CD4-positive, alpha-beta T cell treated with Interleukin-12 subunit alpha and Interleukin-12 subunit beta, for 1 hour (primary cell): ENCODE data around the gene ARMC5.

Experiments
- DNase-seq: peaks from one replicate; pipeline ENCODE4 v3.0.0-alpha.2; 2020

Gene ARMC5

DNA sequence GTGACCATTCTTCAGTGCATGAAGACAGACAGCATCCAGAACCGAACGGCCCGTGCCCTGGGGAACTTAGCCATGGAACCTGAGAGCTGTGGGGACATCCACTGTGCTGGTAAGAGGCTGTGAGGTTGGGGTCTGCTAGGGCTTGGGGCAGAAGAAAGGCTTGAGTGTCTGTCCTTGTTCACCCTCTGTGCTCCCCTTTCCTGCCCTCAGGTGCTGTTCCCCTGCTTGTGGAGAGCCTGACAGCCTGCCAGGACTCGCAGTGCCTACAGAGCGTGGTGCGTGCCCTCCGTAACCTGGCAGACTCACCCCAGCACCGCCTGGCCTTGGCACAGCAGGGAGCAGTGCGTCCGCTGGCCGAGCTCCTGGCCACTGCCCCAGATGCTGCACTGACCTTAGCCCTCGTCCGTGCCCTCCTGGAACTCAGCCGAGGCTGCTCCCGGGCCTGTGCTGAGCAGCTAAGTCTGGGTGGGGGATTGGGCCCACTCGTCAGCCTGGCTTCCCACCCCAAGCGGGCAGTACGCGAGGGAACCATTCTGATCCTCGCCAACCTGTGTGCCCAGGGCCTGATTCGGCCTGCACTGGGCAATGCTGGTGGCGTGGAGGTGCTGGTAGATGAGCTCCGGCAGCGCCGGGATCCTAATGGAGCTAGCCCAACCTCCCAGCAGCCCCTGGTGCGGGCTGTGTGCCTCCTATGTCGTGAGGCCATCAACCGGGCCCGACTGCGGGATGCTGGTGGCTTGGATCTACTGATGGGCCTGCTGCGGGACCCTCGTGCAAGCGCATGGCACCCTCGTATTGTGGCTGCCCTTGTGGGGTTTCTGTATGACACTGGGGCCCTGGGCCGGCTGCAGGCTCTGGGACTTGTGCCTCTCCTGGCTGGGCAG, 2.9 kb downstream of the ARMC5 start:
- no peak for DNase-seq

DNA sequence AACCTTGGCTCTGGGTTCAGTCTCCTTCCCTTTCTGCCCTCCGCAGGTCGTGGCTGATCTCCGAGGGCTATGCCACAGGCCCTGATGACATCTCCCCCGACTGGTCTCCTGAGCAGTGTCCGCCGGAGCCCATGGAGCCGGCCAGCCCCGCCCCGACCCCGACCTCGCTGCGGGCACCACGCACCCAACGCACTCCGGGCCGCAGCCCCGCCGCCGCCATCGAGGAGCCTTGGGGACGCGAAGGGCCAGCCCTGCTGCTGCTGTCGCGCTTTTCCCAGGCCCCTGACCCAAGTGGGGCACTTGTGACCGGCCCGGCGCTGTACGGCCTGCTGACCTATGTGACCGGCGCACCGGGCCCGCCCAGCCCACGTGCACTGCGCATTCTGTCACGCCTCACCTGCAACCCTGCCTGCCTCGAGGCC, 5.1 kb downstream of the ARMC5 start:
- DNase-seq: no peak

GRCh38 chr16:31464781-31465260, 5.5 kb downstream of the ARMC5 start:
- no peak for DNase-seq

- no peak for DNase-seq
Measured at GRCh38 chr16:31465788-31466370, 6.6 kb downstream of the ARMC5 start.

- no peak for DNase-seq
Measured at GRCh38 chr16:31466381-31466841, 7.1 kb downstream of the ARMC5 start.

- peak; percentile 29 for DNase-seq
Measured at GRCh38 chr16:31467151-31467773, 8.0 kb downstream of the ARMC5 start.

DNA sequence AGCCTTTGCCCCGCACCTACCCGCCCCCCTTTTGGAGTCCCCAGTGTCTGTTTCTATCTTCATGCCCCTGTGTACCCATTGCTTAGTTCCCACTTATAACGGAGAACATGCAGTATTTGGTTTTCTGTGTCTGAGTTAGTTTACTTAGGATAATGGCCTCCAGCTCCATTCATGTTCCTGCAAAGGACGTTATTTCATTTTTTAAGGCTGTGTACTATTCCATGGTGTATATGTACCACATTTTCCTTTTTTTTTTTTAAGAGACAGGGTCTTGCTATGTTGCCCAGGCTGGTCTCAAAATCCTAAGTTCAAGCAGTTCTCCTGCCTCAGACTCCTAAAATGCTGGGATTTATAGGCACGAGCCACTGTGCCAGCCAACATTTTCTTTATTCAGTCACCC, 8.6 kb downstream of the ARMC5 start:
- no peak for DNase-seq

GRCh38 chr16:31470615-31471014, 11.3 kb downstream of the ARMC5 start:
- no peak for DNase-seq

GRCh38 chr16:31471241-31471874, 12.1 kb downstream of the ARMC5 start:
- DNase-seq: no peak

GRCh38 chr16:31471875-31472708, 12.8 kb downstream of the ARMC5 start, which contains the start of gene TGFB1I1:
Gene TGFB1I1, plus strand, starts transcription at chr16:31472152. Its CDS starts 37 bp downstream, at chr16:31472189.
- no peak for DNase-seq

- peak; percentile 61 for DNase-seq
Measured at GRCh38 chr16:31472709-31473203, 13.5 kb downstream of the ARMC5 start.

DNA sequence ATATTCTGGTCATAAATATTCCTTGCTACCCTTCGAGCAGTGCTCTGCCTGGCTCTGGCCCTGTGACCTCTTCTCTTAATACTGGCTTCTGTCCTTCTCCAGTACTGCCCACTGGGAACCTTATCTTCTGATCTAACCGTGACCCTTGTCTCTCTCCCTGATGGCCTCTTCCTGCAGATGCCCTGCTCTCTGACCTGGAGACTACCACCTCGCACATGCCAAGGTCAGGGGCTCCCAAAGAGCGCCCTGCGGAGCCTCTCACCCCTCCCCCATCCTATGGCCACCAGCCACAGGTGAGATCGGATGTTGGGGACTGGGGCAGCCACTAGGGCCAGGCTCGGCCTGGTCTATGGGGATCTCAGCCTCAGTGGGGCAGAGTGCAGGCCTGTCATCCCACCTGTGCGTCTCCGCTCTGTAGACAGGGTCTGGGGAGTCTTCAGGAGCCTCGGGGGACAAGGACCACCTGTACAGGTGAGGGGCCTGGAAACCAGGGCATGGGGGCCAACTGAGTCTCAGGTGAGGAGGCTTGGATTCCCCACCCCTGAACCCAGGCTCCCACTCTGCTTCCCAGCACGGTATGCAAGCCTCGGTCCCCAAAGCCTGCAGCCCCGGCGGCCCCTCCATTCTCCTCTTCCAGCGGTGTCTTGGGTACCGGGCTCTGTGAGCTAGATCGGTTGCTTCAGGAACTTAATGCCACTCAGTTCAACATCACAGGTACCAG, 14.1 kb downstream of the ARMC5 start:
- DNase-seq: no peak

DNA sequence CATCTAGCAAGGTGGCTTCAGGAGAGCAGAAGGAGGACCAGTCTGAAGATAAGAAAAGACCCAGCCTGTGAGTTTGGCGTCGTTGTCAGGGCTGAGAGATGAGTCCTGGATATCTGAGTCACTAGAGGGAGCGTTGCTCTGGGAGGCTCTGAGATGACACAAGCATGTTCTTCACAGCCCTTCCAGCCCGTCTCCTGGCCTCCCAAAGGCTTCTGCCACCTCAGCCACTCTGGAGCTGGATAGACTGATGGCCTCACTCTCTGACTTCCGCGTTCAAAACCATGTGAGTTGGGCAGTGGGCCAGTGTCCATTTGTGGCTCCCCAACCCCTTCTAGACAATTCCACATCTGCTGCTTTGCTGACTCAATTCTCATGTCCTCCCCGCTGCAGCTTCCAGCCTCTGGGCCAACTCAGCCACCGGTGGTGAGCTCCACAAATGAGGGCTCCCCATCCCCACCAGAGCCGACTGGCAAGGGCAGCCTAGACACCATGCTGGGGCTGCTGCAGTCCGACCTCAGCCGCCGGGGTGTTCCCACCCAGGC, 14.9 kb downstream of the ARMC5 start:
- no peak for DNase-seq

DNA sequence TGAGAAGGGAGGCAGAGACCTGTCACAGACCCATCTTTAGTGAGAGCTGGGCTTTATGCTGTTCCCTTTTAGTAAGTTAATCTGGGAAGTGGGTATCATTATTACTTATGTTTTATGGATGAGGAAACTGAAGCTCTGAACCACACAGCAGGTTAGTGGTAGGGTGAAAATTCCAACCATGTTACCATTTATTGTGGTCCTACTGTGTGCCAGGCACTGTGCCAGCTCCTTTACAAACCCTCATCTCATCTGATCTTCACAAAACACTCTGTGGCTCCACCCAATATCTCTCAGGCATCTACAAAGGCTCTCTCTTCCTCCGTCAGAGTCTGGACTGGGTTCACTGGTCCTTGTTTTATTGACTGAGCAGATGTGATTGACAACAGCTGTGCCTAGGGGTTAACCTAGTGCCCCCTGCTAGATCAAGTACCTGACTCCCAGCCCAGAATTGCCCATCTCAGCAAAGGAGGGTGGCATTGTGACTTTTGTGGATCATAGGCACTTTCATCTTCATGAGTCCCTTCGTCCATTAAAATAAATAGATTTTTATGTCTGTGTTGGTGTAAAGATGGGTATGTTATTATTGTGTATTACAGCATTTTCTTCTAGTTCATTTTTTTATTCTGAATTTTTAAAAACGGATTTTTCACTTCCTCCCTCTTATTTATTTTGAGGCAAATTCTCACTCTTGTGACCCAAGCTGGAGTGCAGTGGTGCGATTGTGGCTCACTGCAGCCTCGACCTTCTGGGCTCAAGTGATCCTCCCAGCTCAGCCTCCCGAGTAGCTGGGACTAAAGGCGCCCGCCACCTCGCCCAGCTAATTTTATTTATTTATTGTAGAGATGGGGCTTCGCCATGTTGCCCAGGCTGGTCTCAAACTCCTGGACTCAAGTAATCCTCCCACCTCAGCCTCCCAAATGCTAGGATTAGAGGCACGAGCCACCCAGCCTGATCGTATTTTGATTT, 15.8 kb downstream of the ARMC5 start:
- no peak for DNase-seq

DNA sequence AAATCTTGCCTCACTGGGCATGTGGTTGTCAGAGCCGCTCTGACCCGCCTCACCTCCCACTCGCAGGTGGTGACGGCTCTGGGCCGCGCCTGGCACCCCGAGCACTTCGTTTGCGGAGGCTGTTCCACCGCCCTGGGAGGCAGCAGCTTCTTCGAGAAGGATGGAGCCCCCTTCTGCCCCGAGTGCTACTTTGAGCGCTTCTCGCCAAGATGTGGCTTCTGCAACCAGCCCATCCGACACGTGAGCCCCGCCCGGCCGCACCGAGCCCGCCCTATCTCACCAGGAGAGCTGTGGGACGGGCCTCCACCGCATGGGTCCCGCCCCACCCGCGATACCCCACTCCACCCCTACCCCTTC, 16.6 kb downstream of the ARMC5 start:
- DNase-seq: peak; percentile 34

DNA sequence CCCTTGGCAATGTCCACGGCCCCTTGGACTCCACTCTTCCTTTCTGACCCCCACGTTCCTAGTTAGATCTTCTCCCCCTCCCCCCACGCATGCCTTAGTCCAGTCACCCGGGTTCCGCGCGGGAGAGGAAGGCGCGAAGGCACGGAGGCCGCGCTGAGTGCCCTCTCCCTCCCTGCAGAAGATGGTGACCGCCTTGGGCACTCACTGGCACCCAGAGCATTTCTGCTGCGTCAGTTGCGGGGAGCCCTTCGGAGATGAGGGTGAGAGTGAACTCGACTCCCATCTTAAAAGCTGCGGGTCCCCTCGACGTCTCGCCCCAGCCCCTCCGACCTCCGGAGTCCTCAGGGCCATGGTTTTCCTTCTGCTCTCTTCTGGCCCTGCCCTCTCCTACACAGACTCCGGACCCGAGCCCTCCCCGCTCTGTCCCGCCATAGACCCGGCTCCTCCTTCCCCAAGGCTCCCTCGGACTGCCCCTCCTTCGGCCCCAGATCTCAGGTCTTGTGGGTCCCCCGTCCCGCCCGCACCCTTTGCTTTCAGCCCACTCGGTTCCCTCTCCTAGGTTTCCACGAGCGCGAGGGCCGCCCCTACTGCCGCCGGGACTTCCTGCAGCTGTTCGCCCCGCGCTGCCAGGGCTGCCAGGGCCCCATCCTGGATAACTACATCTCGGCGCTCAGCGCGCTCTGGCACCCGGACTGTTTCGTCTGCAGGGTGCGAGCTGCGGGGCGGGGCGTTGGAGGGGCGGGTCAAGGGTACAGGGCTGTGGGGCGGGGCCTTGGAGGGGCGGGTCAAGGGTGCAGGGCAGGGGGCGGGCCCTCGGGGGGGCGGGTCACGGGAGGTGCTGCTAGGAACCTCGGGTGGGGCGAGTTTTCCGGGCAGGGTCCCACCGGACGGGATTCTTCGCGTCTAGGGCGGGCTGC, 17.3 kb downstream of the ARMC5 start:
- DNase-seq: peak; percentile 92

DNA sequence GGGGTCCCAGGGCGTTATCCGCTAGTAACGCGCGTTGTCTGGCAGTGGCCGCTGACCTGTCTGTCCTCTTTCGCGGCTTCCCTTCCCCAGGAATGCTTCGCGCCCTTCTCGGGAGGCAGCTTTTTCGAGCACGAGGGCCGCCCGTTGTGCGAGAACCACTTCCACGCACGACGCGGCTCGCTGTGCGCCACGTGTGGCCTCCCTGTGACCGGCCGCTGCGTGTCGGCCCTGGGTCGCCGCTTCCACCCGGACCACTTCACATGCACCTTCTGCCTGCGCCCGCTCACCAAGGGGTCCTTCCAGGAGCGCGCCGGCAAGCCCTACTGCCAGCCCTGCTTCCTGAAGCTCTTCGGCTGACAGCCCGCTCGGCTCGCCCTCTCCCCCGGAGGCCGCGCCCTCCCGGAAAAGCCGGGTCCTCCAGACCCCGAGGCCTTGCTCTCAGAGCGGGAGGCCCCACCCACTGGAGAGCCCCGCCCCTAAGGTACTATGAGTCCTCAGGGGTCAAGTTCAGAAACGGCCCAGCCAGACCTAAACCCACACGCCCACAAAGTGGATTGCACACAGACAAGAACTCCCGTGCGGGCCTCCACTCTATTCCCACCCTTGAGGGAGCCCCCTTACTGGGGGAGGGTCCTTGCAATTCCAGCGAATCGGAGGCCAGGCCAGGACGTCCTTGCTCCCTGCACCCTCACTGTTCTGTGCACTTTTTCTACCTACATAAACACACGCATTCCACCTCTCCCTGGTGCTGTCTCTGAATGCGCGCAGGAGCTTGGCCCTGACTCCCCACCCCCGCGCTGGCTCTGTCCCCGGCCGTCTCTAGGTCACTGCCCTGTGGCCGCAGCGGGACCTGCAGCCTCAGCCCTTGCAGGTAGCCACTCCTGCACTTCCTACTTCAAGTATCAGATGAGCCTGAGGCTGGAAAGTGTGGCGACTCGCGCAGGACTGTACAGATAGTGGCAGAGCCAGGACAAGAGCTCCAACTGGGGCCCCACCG, 18.2 kb downstream of the ARMC5 start:
- DNase-seq: peak; percentile 40
